ENCODE results near the gene RBMS1.

Gene RBMS1
- long read RNA-seq, partial matches to known transcripts, result 0 of 13 reads
- long read RNA-seq, other reads (novel, unspliced or antisense), result 10 of 13 reads

- DNase-seq (ENCODE audit: low read depth in 1 of 2, low spot score in 1 of 2), result peak in 1 of 2 experiments; percentile 11
- no peak within 1 kb of the TSS for H3K27ac ChIP-seq (replicated peaks)
- TF ChIP-seq REST (IDR thresholded peaks at IDR 0.05; ENCODE audit: insufficient replicate concordance, low read depth), result no peak
- no peak for TF ChIP-seq POLR2AphosphoS5 (IDR thresholded peaks at IDR 0.05; ENCODE audit: low read depth)
- TF ChIP-seq GABPA (IDR thresholded peaks at IDR 0.05; ENCODE audit: low read depth), result no peak
- no peak for TF ChIP-seq CTCF (IDR thresholded peaks at IDR 0.05; ENCODE audit: insufficient read depth, low read length)
- no peak for TF ChIP-seq SPI1 (IDR thresholded peaks at IDR 0.05; ENCODE audit: borderline replicate concordance, low read depth)
Measured at GRCh38 chr2:160493227-160494028, at the start of gene RBMS1. TSS of gene RBMS1 (minus strand) at chr2:160493807. CDS start at chr2:160493363, 444 bp downstream.

GRCh38 chr2:160541745-160542144 lies 48.1 kb upstream of the RBMS1 start:
- TF ChIP-seq GABPA (IDR thresholded peaks at IDR 0.05; ENCODE audit: low read depth) (no peak), POLR2AphosphoS5 (IDR thresholded peaks at IDR 0.05; ENCODE audit: low read depth) (no peak), SPI1 (IDR thresholded peaks at IDR 0.05; ENCODE audit: borderline replicate concordance, low read depth) (no peak), CTCF (IDR thresholded peaks at IDR 0.05; ENCODE audit: insufficient read depth, low read length) (no peak), REST (IDR thresholded peaks at IDR 0.05; ENCODE audit: insufficient replicate concordance, low read depth) (no peak)
- Histone ChIP-seq H3K27ac (replicated peaks) (no peak overlapping the region), H3K4me3 (replicated peaks; ENCODE audit: insufficient read depth, low read length) (no peak overlapping the region), H3K27me3 (ENCODE audit: insufficient read depth, poor library complexity, severe bottlenecking) (no peaks in the 10 kb centered on the region)
- no peak for DNase-seq (ENCODE audit: low read depth in 1 of 2, low spot score in 1 of 2)

More at GRCh38 chr2:160493227-160494028, at the start of gene RBMS1:
- Histone ChIP-seq H3K4me3 (replicated peaks; ENCODE audit: insufficient read depth, low read length) (peak within 1 kb of the TSS; percentile 88), H3K27me3 (ENCODE audit: insufficient read depth, poor library complexity, severe bottlenecking) (peaks cover 28% of the 10 kb centered on the region)

- no peak overlapping the region for H3K4me3 ChIP-seq (replicated peaks; ENCODE audit: insufficient read depth, low read length)
- no peak overlapping the region for H3K27ac ChIP-seq (replicated peaks)
- TF ChIP-seq SPI1 (IDR thresholded peaks at IDR 0.05; ENCODE audit: borderline replicate concordance, low read depth) (no peak), POLR2AphosphoS5 (IDR thresholded peaks at IDR 0.05; ENCODE audit: low read depth) (no peak), CTCF (IDR thresholded peaks at IDR 0.05; ENCODE audit: insufficient read depth, low read length) (no peak), GABPA (IDR thresholded peaks at IDR 0.05; ENCODE audit: low read depth) (no peak), REST (IDR thresholded peaks at IDR 0.05; ENCODE audit: insufficient replicate concordance, low read depth) (no peak)
- H3K27me3 ChIP-seq (ENCODE audit: insufficient read depth, poor library complexity, severe bottlenecking), result no peaks in the 10 kb centered on the region
- no peak for DNase-seq (ENCODE audit: low read depth in 1 of 2, low spot score in 1 of 2)
Measured at GRCh38 chr2:160538559-160539355, 45.1 kb upstream of the RBMS1 start.

Data from HL-60 (cell line).